Activated T-helper 1 cell treated with anti-CD3 and anti-CD28 coated beads, Interleukin-12 subunit alpha, Interleukin-12 subunit beta, Interleukin-2, Interleukin-4 antibody, amounts not matched to agents 30 ng/mL and 10 ng/mL and 1 ng/mL, durations not matched to agents 14 hours and 24 hours and 36 hours (primary cell): ENCODE results near the gene HSPA12B. TPM values are rescaled to one million over a fixed set of nuclear protein-coding genes. Genes with fewer than 3 reads are reported as not detected.

Source experiments
- DNase-seq: peaks from one replicate; pipeline ENCODE4 v3.0.0; 2021; ENCODE audit warnings: low spot score
- H3K27ac Mint-ChIP-seq: one replicate; pipeline ENCODE4 v1.8.0; 2021; ENCODE audit warnings: mild to moderate bottlenecking, mixed read lengths
- H3K27me3 Mint-ChIP-seq: one replicate; pipeline ENCODE4 v1.8.0; 2022; ENCODE audit warnings: mild to moderate bottlenecking, moderate library complexity, mixed read lengths; ENCODE audit not compliant: insufficient read depth
- H3K36me3 Mint-ChIP-seq: one replicate; pipeline ENCODE4 v1.8.0; 2021; ENCODE audit warnings: low read depth, mixed read lengths
- H3K4me1 Mint-ChIP-seq: one replicate; pipeline ENCODE4 v1.8.0; 2021; ENCODE audit warnings: low read depth, mixed read lengths
- H3K4me3 Mint-ChIP-seq: one replicate; pipeline ENCODE4 v1.8.0; 2021; ENCODE audit warnings: mild to moderate bottlenecking, moderate library complexity, mixed read lengths
- H3K9me3 Mint-ChIP-seq: one replicate; pipeline ENCODE4 v1.8.0; 2021; ENCODE audit warnings: mixed read lengths
- intact Hi-C: fragments of 100-400 bp; cut with micrococcal nuclease; formaldehyde crosslinking; loops from one replicate; pipeline ENCODE4 v1.15.1; 2024
- total RNA-seq: library from RNA; stranded (reverse); gene quantifications from 2 replicates; pipeline ENCODE4 v1.2.3, GENCODE V29; 2022

Gene HSPA12B
- total RNA-seq, 1 donor from 2014 or later, result not detected

DNA sequence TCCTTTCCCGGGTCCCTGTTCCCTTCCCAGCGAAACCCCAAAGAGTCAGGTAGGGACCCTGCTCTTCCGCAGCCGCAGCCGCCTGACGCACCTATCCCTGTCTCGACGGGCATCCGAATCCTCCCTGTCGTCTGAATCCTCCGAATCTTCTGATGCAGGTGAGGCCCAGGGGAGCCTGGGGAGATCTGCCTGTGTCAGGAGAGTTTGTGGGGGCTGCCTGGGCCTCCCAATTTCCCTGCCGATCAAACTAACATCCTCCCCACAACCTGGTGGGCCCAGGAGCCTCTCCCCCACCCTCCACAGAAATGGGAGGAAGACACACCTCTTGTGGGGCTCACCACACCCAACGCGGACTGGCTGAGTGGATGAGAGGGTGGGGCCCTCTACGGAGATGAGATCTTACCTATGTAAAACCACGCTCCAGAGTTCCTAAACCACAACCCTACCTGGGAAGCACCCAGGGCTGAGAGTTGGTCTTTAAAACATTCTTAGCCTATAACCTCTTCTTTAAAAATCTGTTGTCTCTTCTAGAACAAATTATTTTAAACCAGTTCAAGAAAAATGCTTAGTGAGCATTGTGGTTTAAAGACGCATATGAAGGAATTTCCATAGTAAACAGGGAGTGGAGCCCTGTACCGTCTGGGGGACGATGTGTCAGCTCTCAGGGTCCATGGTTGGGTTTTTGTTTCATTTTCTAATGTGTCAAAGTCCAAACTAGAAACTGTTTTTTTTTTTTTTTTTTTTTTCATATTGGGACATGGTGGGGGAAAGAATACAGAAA is 65.3 kb downstream of the HSPA12B start:
- H3K4me3 Mint-ChIP-seq, result peak overlapping the region; percentile 91
- H3K27me3 Mint-ChIP-seq, result no peaks in the 10 kb centered on the region
- H3K36me3 Mint-ChIP-seq, result peaks cover 31% of the 10 kb centered on the region
- intact Hi-C loops, result loop anchor here (1.0 to 10.0 kb wide), 4 partner anchors 14 to 1327 kb away; partner anchors contain the start of genes CDS2 and PANK2
- H3K27ac Mint-ChIP-seq, result peak overlapping the region; percentile 87
- peaks cover 53% of the 10 kb centered on the region for H3K4me1 Mint-ChIP-seq
- no peaks in the 10 kb centered on the region for H3K9me3 Mint-ChIP-seq
- peak; percentile 56 for DNase-seq

DNA sequence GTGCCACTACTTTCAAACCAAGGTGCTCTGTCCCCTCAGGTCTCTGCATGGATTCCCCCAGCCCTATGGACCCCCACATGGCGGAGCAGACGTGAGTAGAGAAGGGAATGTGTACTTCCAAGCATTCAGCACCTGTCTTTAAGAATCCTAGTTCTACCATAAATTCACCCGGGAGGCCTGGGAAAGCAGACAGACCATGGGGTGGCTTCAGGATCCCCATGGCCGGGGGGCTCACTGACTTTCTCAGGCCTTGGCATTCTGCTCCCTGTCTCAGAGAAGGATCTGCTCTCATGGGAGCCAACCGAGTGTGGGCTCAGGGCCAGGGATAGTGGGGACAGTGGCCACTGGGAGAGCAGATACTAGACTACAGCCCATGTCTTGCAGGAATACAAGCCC is 65.9 kb downstream of the HSPA12B start:
- H3K4me3 Mint-ChIP-seq, result peak overlapping the region; percentile 91
- H3K36me3 Mint-ChIP-seq, result peaks cover 36% of the 10 kb centered on the region
- H3K4me1 Mint-ChIP-seq, result peaks cover 56% of the 10 kb centered on the region
- no peak for DNase-seq
- H3K9me3 Mint-ChIP-seq, result no peaks in the 10 kb centered on the region
- intact Hi-C loops, result loop anchor here (1.0 to 10.0 kb wide), 2 partner anchors 13 to 1326 kb away; partner anchors contain the start of gene CDS2
- peak overlapping the region; percentile 87 for H3K27ac Mint-ChIP-seq
- no peaks in the 10 kb centered on the region for H3K27me3 Mint-ChIP-seq

DNA sequence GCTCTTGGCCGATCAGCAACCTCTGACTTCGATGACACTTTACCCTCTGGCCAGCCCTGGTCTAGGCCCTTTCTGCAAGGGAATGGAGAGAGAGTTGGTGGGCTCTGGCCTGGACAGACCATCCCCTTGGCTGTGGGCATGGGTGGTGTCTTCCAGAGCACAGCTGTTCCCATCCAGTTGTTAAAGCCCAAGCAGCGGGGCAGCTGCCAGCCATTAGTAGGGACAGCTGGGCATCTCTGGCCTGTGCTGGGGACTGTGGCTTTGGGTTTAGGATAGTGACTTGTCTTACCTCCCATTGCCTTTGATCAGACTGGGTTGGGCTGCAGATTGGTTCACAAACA is 66.4 kb downstream of the HSPA12B start:
- peaks cover 41% of the 10 kb centered on the region for H3K36me3 Mint-ChIP-seq

DNA sequence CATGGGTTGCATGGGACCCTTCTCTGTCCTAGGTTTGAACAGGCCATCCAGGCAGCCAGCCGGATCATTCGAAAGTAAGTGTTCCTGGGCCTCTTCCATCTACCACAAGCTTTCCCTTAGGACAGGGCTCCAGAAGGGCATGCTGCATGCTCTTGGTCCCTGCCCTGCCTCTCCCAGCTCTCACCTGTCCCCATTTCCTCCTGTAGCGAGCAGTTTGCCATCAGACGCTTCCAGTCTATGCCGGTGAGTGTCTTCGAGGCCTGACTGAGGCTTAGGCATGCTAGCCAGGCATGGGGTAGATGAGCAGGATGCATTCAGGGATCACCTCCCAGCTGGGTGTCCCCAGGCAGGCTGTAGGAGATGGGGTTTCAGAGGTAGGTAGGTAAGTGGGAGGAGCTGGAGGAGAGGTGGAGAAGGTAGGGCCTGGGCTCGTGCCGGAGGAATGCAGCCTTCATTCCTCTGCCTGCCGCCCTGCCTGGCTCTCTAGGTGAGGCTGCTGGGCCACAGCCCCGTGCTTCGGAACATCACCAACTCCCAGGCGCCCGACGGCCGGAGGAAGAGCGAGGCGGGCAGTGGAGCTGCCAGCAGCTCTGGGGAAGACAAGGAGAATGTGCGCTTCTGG is 67.9 kb downstream of the HSPA12B start:
- Mint-ChIP-seq H3K27ac (peak overlapping the region; percentile 76), H3K27me3 (no peaks in the 10 kb centered on the region), H3K4me1 (peaks cover 67% of the 10 kb centered on the region), H3K36me3 (peaks cover 51% of the 10 kb centered on the region), H3K9me3 (no peaks in the 10 kb centered on the region), H3K4me3 (peak overlapping the region; percentile 55)
- intact Hi-C loops, result no loop called here
- DNase-seq, result no peak

More for the DNA sequence above, 66.4 kb downstream of the HSPA12B start:
- Mint-ChIP-seq H3K9me3 (no peaks in the 10 kb centered on the region), H3K4me1 (peaks cover 61% of the 10 kb centered on the region), H3K4me3 (peak overlapping the region; percentile 91), H3K27ac (peak overlapping the region; percentile 87), H3K27me3 (no peaks in the 10 kb centered on the region)
- DNase-seq, result no peak
- intact Hi-C loops, result loop anchor here (1.0 to 10.0 kb wide), 2 partner anchors 12 to 1326 kb away; partner anchors contain the start of gene CDS2

DNA sequence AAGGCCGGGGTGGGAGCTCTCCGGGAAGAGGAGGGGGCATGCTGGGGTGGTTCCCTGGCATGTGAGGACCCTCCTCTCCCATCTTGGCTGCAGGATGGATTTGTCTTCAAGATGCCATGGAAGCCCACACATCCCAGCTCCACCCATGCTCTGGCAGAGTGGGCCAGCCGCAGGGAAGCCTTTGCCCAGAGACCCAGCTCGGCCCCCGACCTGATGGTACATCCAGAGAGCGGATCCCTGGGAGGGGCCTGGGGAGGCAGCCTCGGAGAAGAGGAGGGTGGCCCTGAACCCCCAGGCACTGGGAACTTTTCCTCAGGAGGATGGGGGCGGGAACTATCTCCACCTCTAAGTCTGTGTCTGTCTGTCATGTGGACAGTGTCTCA is 68.4 kb downstream of the HSPA12B start:
- intact Hi-C loops, result no loop called here
- no peak for DNase-seq
- no peaks in the 10 kb centered on the region for H3K9me3 Mint-ChIP-seq
- peak overlapping the region; percentile 65 for H3K27ac Mint-ChIP-seq
- no peaks in the 10 kb centered on the region for H3K27me3 Mint-ChIP-seq
- peaks cover 56% of the 10 kb centered on the region for H3K36me3 Mint-ChIP-seq
- peaks cover 67% of the 10 kb centered on the region for H3K4me1 Mint-ChIP-seq
- H3K4me3 Mint-ChIP-seq, result no peak overlapping the region

DNA sequence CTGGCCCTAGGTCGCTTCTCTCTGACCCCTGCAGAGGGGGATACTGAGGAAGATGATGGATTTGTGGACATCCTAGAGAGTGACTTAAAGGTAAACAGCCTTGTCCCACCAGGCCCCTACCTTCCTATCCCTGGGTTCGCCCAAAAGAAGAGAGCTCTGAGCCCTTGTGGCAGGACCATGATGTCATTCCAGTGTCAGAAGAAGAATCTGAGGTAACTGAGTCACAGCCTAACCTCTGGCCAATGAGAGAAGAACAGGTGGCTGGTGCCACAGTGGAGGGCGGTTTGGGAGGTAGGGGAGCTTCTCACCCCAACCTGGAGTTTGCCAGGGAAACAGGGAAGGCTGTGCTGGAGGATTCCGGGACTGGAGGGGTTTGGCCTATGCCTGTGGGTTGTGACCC is 68.8 kb downstream of the HSPA12B start:
- H3K27ac Mint-ChIP-seq, result peak overlapping the region; percentile 65
- H3K4me3 Mint-ChIP-seq, result no peak overlapping the region
- H3K36me3 Mint-ChIP-seq, result peaks cover 58% of the 10 kb centered on the region
- no peak for DNase-seq
- H3K4me1 Mint-ChIP-seq, result peaks cover 67% of the 10 kb centered on the region
- no peaks in the 10 kb centered on the region for H3K27me3 Mint-ChIP-seq
- intact Hi-C loops, result no loop called here
- no peaks in the 10 kb centered on the region for H3K9me3 Mint-ChIP-seq

DNA sequence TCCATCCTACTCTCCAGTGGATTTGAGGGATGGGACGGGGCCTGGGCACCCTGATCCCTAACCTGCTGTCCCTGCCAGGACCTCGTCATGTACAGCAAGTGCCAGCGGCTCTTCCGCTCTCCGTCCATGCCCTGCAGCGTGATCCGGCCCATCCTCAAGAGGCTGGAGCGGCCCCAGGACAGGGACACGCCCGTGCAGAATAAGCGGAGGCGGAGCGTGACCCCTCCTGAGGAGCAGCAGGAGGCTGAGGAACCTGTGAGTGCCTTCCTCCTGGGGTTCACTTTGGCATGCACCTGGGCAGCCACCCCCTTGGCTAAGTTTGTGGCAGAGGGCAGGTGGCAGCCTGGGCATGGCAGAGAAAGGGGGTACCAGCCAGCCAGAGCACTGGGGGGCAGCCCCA is 69.4 kb downstream of the HSPA12B start:
- Mint-ChIP-seq H3K4me3 (no peak overlapping the region), H3K27me3 (no peaks in the 10 kb centered on the region), H3K27ac (peak overlapping the region; percentile 10), H3K4me1 (peaks cover 69% of the 10 kb centered on the region), H3K9me3 (no peaks in the 10 kb centered on the region), H3K36me3 (peaks cover 62% of the 10 kb centered on the region)
- no peak for DNase-seq
- intact Hi-C loops, result no loop called here

Other genes starting within 250 kb of the HSPA12B start
- not detected in 2 replicates for gene GFRA4, start 69.3 kb upstream of the HSPA12B start, total RNA-seq
- gene ADAM33, start 50.7 kb upstream of the HSPA12B start, total RNA-seq, result not detected in 2 replicates
- gene SIGLEC1, start 20.1 kb upstream of the HSPA12B start, total RNA-seq, result not detected in 2 replicates
- gene ADISSP, start 35.1 kb downstream of the HSPA12B start, total RNA-seq, result 55.5 and 64.6 TPM in 2 replicates
- gene SPEF1, start 48.8 kb downstream of the HSPA12B start, total RNA-seq, result 0.12 TPM in 1 of 2 replicates, not detected in the other
- 72.3 and 80.2 TPM in 2 replicates for gene CENPB, start 54.1 kb downstream of the HSPA12B start, total RNA-seq
- gene CDC25B, start 63.6 kb downstream of the HSPA12B start, total RNA-seq, result 71.7 and 76.2 TPM in 2 replicates
- 14.9 and 15.0 TPM in 2 replicates for gene AP5S1, start 87.9 kb downstream of the HSPA12B start, total RNA-seq
- gene MAVS, start 114.1 kb downstream of the HSPA12B start, total RNA-seq, result 40.8 TPM in 2 replicates
- gene PANK2, start 156.7 kb downstream of the HSPA12B start, total RNA-seq, result 51.4 and 54.6 TPM in 2 replicates